DOHH2 (cell line): ENCODE results near the gene SYT6.

Source experiments
- CTCF ChIP-seq: fragments of 200-600 bp; sonication (generic); IDR thresholded peaks from one replicate; pipeline ENCODE4 v1.5.1; 2014; ENCODE audit warnings: antibody characterized with exemption, mild to moderate bottlenecking, low read depth, low read length; ENCODE audit not compliant: poor library complexity, severe bottlenecking
- EZH2phosphoT487 ChIP-seq: fragments of 200-600 bp; sonication (generic); IDR thresholded peaks from 2 replicates; pipeline ENCODE4 v1.6.1; 2017; ENCODE audit warnings: borderline replicate concordance, mild to moderate bottlenecking, antibody characterized with exemption, low read length, moderate library complexity, mixed read lengths

DNA sequence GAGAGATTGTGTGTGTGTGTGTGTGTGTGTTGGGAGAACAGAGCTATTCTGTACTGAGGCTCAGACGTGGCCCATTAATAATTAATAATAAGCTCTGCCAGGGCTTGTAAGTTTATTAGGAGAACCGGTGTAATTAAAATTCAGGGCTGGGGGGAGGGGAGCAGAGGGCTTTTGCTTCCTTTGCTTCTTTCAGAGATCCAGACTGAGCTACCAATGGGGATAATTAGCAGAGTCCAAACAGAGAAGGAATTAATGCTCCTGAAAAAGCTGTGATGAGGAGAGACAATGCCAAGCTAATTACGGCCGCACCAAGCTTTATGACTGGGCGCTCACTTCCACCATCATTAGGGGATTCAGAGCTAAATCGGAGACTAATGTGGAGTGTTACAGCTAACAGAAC is 4.5 kb downstream of the SYT6 start:
- TF ChIP-seq CTCF (no peak), EZH2phosphoT487 (no peak)
